Cardiac muscle cell (in vitro differentiated cells and primary cell): Measurements from ENCODE around the gene PWP1. TPM values are rescaled to one million over a fixed set of nuclear protein-coding genes. Genes with fewer than 3 reads are reported as not detected.

Experiments
- DNase-seq, 2 donors: peaks; one replicate each; pipeline versions ENCODE4 v3.0.0 to v3.0.0-alpha.2; 2010 to 2017; ENCODE audit warnings: low read depth in 1 of 2, low spot score in 1 of 2
- H3K27ac ChIP-seq: fragments of 200-600 bp; sonication (generic); 2 replicates; pipeline ENCODE4 v1.5.1; 2016
- H3K27me3 ChIP-seq: fragments of 200-600 bp; sonication (generic); 2 replicates; pipeline ENCODE4 v1.6.0; 2016; ENCODE audit warnings: control low read depth
- H3K36me3 ChIP-seq: fragments of 200-600 bp; sonication (generic); 2 replicates; pipeline ENCODE4 v1.5.1; 2016; ENCODE audit warnings: control low read depth
- H3K4me1 ChIP-seq: fragments of 200-600 bp; sonication (generic); 2 replicates; pipeline ENCODE4 v1.8.1; 2017; ENCODE audit warnings: low read depth, mild to moderate bottlenecking, mixed run types
- H3K4me3 ChIP-seq: fragments of 200-600 bp; sonication (generic); 2 replicates; pipeline ENCODE4 v1.5.1; 2016; ENCODE audit warnings: mild to moderate bottlenecking
- H3K9me3 ChIP-seq: fragments of 200-600 bp; sonication (generic); 2 replicates; pipeline ENCODE4 v1.5.1; 2017; ENCODE audit warnings: low read depth, mild to moderate bottlenecking, control low read depth
- CTCF ChIP-seq: IDR thresholded peaks from 2 replicates; pipeline ENCODE4 v1.5.1; 2012; ENCODE audit warnings: low read depth, mild to moderate bottlenecking, low read length
- polyA plus RNA-seq: library from polyadenylated mRNA; unstranded; fragments of >200 nt; fragmentation: Nextera tagmentation; extraction: Ambion mirVana; gene quantifications from 2 replicates; pipeline ENCODE4 v1.2.1, GENCODE V29; 2016
- total RNA-seq: library from RNA; depleted of rRNA; stranded (reverse); fragments of >200 nt; gene quantifications from 2 replicates; pipeline ENCODE4 v1.2.3, GENCODE V29; 2016

Gene PWP1
- total and polyA plus RNA-seq, 2 experiments from 2014 or later, result 55.9 to 123 TPM

GRCh38 chr12:107760809-107761501, 75.4 kb downstream of the PWP1 start, which contains the start of gene PRDM4:
Gene PRDM4, minus strand, starts transcription at chr12:107761137. Its CDS starts 622 bp downstream, at chr12:107760515.
- peak within 1 kb of the TSS; percentile 56 for H3K27ac ChIP-seq
- peak within 1 kb of the TSS; percentile 100 for H3K4me3 ChIP-seq
- no peaks in the 10 kb centered on the region for H3K9me3 ChIP-seq
- peak; percentile 97 to 98 for DNase-seq
- no peak for TF ChIP-seq CTCF
- peaks cover 9% of the 10 kb centered on the region for H3K36me3 ChIP-seq
- H3K4me1 ChIP-seq, result peaks cover 8% of the 10 kb centered on the region
- peaks cover 11% of the 10 kb centered on the region for H3K27me3 ChIP-seq

GRCh38 chr12:107761502-107761904, 75.9 kb downstream of the PWP1 start:
- Histone ChIP-seq H3K4me3 (peak overlapping the region; percentile 100), H3K36me3 (peaks cover 3% of the 10 kb centered on the region), H3K9me3 (no peaks in the 10 kb centered on the region), H3K27ac (peak overlapping the region; percentile 23), H3K4me1 (peaks cover 8% of the 10 kb centered on the region), H3K27me3 (peaks cover 11% of the 10 kb centered on the region)
- TF ChIP-seq CTCF, result no peak
- DNase-seq, result peak; percentile 12 to 37

Other genes with a start within 250 kb of the PWP1 start
- gene PRDM4, start 75.3 kb downstream of the PWP1 start, total RNA-seq, result 15.5 and 21.0 TPM in 2 replicates
- 10.2 and 12.6 TPM in 2 replicates for gene PRDM4, start 75.3 kb downstream of the PWP1 start, polyA plus RNA-seq
- gene ASCL4, start 88.9 kb downstream of the PWP1 start, total RNA-seq, result not detected in 2 replicates
- not detected in 2 replicates for gene ASCL4, start 88.9 kb downstream of the PWP1 start, polyA plus RNA-seq